IPS-18c (cell line): ENCODE results near the gene DEFB115.
A peak's percentile ranks its signal among the peaks of the same experiment; 100 is the strongest.
"Not testable (repeated sequence)": the region's sequence is repeated elsewhere in the genome, so short reads cannot be mapped to it uniquely, and the experiment has no call there.

Source experiments
- H3K4me3 ChIP-seq: 2 replicates; pipeline ENCODE4 v1.7.0; 2013; ENCODE audit warnings: low read depth, mild to moderate bottlenecking, low read length, moderate library complexity; ENCODE audit not compliant: insufficient read depth
- H3K9me3 ChIP-seq: one replicate; pipeline ENCODE4 v1.6.1; 2013; ENCODE audit warnings: mild to moderate bottlenecking, low read length, moderate library complexity; ENCODE audit not compliant: control insufficient read depth, insufficient read depth

Gene DEFB115

GRCh38 chr20:31257364-31257763, at the start of gene DEFB115:
Gene DEFB115, plus strand, starts transcription at chr20:31257664. Its CDS starts 0 bp downstream, at chr20:31257664.
- H3K4me3 ChIP-seq, result no peak within 1 kb of the TSS; the same call in 1 of the 2 replicates
- H3K9me3 ChIP-seq, result peaks cover 17% of the 10 kb centered on the region

GRCh38 chr20:31236953-31237352, 20.5 kb upstream of the DEFB115 start:
- Histone ChIP-seq H3K9me3 (peaks cover 23% of the 10 kb centered on the region), H3K4me3 (0 out of 2 replicates have a peak overlapping the region, but pooled peaks have one; percentile 6)

DNA sequence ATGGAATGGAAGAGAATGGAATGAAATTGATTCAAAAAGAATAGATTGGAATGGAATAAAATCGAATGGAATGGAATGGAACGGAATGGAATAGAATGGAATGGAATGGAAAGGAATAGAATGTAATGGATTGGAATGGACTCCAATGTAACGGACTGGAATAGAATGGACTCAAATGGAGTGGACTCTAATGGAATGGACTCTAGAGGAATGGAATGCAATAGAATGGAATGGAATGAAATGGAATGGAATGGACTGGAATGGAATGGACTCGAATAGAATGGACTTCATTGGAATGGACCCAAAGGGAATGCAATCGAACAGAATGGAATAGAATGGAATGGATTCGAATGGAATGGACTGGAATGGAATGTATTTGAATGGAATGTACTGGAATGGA, 19.7 kb upstream of the DEFB115 start:
- Histone ChIP-seq H3K9me3 (peaks cover 30% of the 10 kb centered on the region), H3K4me3 (no peak overlapping the region)

GRCh38 chr20:31239139-31239538, 18.3 kb upstream of the DEFB115 start:
- no peak overlapping the region for H3K4me3 ChIP-seq
- peaks cover 31% of the 10 kb centered on the region for H3K9me3 ChIP-seq

DNA sequence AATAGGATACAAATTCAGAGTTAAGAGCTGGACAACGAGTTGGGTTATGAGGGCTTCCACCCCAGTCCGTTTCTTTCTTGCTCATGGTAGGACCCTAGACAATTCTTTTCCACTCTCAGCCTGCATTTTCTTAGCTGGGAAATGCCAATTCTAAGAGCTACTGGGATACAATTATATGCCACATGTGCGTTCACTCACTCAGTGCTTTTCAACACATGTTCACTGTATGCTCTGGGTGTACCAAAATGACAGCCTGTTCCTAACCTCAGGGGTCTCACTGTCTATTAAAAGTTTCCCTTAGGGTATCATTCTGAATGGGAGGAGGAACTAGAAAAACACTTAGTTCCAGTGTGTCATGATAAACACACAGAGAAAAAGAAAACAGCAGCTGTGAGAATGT, 505 bp upstream of the DEFB115 start:
- Histone ChIP-seq H3K4me3 (no peak overlapping the region), H3K9me3 (peaks cover 17% of the 10 kb centered on the region)

- H3K4me3 ChIP-seq, result no peak overlapping the region
- peaks cover 17% of the 10 kb centered on the region for H3K9me3 ChIP-seq
Observed at GRCh38 chr20:31260326-31260932, 3.0 kb downstream of the DEFB115 start.

DNA sequence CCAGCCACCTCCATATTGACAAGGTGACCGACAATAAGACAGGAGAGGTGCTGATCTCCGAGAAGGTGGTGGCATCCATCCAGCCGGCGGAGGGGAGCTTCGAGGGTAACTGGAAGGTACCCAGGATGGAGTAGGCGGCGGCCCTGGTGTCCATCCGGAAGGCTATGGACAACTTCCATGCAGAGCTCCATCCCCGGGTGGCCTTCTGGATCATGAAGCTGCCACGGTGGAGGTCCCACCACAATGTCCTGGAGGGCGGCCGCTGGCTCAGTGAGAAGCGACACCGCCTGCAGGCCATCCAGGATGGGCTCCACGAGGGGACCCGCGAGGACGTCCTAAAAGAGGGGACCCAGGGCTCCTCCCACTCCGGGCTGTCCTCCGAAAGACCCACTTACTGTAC, 17.0 kb downstream of the DEFB115 start:
- no peak overlapping the region for H3K4me3 ChIP-seq
- peaks cover 32% of the 10 kb centered on the region for H3K9me3 ChIP-seq

GRCh38 chr20:31278178-31278577, 20.7 kb downstream of the DEFB115 start:
- peak overlapping the region; percentile 0; the same call in 1 of the 2 replicates for H3K4me3 ChIP-seq

DNA sequence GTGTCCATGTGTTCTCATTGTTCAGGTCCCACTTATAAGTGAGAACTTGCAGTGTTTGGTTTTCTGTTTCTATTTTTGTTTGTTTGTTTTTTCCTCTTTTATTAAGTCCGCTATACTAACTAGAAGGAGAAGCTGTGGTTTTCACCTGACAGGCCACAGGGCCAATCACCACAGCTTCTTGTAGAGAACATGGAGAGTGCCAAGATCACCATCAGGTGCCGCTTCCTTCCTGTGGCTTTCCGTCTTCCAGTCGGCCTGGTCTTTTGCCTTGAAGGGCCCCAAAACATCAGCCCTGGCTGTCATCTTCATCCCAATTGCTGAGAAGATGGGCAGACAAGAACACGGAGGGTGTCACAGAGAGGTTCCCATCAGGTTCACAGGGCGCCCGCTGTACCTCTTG, 27.5 kb downstream of the DEFB115 start:
- H3K9me3 ChIP-seq, H3K4me3 ChIP-seq: not testable (repeated sequence)

More at GRCh38 chr20:31278178-31278577, 20.7 kb downstream of the DEFB115 start:
- H3K9me3 ChIP-seq, result peaks cover 36% of the 10 kb centered on the region

DNA sequence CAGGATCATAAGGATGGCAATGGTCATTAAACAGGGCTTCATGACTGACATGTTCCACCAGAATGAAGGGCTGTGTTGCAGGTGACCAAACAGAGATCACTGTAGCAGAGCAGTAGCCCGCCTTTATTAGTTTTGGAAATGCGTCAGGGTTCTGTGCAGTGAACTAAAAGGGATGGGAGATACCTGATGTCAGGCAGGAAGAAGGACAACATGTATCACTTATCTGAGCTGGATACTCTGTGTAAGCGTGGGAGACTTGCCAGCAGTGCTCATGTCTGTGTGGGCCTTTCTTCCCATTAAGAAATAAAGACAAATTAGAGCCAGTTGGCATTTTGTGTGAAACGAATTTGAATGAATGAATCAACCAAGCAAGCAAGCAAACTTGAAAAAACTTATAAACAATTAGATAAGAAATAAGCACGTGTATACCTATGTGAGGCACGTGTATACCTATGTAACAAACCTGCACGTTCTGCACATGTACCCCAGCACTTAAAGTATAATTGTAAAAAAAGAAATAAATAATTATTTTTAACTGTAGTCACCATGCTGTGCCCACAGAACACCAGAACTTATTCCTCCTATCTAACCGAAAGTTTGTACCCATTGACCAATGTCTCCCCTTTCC, 51.2 kb downstream of the DEFB115 start, which contains the start of gene DEFB116:
Gene DEFB116 (minus strand): TSS at position 51 of the 628 bp plus-strand sequence. CDS start 0 bp downstream, at position 51.
- Histone ChIP-seq H3K4me3 (no peak within 1 kb of the TSS), H3K9me3 (peaks cover 9% of the 10 kb centered on the region)
